ENCODE data around the gene TCIRG1. TPM values are rescaled to one million over a fixed set of nuclear protein-coding genes. Genes with fewer than 3 reads are reported as not detected.
"Not testable (repeated sequence)": the region's sequence is repeated elsewhere in the genome, so short reads cannot be mapped to it uniquely, and the experiment has no call there.

TCIRG1 gene
- total RNA-seq, 1 donor from 2014 or later = 10.7 TPM

GRCh38 chr11:67993821-67994220, 45.0 kb upstream of the TCIRG1 start:
- H3K27me3 ChIP-seq = peaks cover 16% of the 10 kb centered on the region
- not testable (repeated sequence) for H3K9ac ChIP-seq; H3K4me1 ChIP-seq; H3K9me3 ChIP-seq (ENCODE audit: low read depth); H2AFZ ChIP-seq (replicated peaks); H3K4me3 ChIP-seq; H3K36me3 ChIP-seq; H3K9me3 Mint-ChIP-seq; H3K36me3 Mint-ChIP-seq; H4K20me1 ChIP-seq (ENCODE audit: low read depth); H3K4me2 ChIP-seq; H3K27ac ChIP-seq; H3K4me3 Mint-ChIP-seq; H3F3A ChIP-seq (ENCODE audit: low read depth); H3K27ac Mint-ChIP-seq; H3K79me2 ChIP-seq (ENCODE audit: low read depth)
- H3K4me1 Mint-ChIP-seq = peaks cover 14% of the 10 kb centered on the region
- DNase-seq (ENCODE audit: low spot score) = peak; percentile 56
- H3K27me3 Mint-ChIP-seq (ENCODE audit: insufficient read depth, low read depth) = peaks cover 26% of the 10 kb centered on the region
- peak; percentile 65 for TF ChIP-seq CTCF (IDR thresholded peaks at IDR 0.05)

DNA sequence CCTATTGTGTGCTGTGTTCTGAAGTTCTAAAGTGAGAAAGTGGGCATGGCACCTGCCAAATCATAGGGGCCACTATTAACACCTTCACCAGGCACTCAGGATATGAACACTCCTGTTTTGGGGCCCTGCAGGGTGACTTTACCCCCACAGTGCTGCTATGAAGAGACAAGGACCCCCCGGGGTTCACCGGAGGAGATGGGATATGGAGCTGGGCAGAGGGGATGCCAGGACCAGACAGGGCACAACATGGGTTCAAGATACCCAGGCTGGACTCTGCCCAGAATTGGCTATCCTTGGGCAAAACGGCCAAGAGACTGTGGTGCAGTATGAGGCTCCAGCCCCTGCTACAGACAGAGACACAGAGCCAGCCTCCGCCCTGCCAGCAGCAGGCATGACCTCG, 44.4 kb upstream of the TCIRG1 start:
- not testable (repeated sequence) for H3K4me3 ChIP-seq; H3K9ac ChIP-seq; H3K27ac Mint-ChIP-seq; H3K4me1 ChIP-seq; H3F3A ChIP-seq (ENCODE audit: low read depth); H3K4me2 ChIP-seq; H3K36me3 Mint-ChIP-seq; DNase-seq (ENCODE audit: low spot score); H4K20me1 ChIP-seq (ENCODE audit: low read depth); H3K36me3 ChIP-seq; H3K9me3 Mint-ChIP-seq; H3K79me2 ChIP-seq (ENCODE audit: low read depth); H2AFZ ChIP-seq (replicated peaks); H3K27ac ChIP-seq; H3K9me3 ChIP-seq (ENCODE audit: low read depth)
- H3K27me3 ChIP-seq = peaks cover 16% of the 10 kb centered on the region
- peak overlapping the region; percentile 58 for H3K4me3 Mint-ChIP-seq
- peaks cover 27% of the 10 kb centered on the region for H3K27me3 Mint-ChIP-seq (ENCODE audit: insufficient read depth, low read depth)
- peaks cover 14% of the 10 kb centered on the region for H3K4me1 Mint-ChIP-seq

GRCh38 chr11:67995129-67995528, 43.7 kb upstream of the TCIRG1 start:
- H3F3A ChIP-seq (ENCODE audit: low read depth); H3K4me2 ChIP-seq; H4K20me1 ChIP-seq (ENCODE audit: low read depth); H2AFZ ChIP-seq (replicated peaks); H3K9me3 Mint-ChIP-seq; H3K36me3 ChIP-seq; H3K4me3 Mint-ChIP-seq; H3K9me3 ChIP-seq (ENCODE audit: low read depth); H3K79me2 ChIP-seq (ENCODE audit: low read depth); H3K9ac ChIP-seq; H3K4me1 ChIP-seq; H3K4me3 ChIP-seq; H3K27ac ChIP-seq; H3K36me3 Mint-ChIP-seq; H3K27ac Mint-ChIP-seq; DNase-seq (ENCODE audit: low spot score): not testable (repeated sequence)
- Mint-ChIP-seq H3K4me1 (peaks cover 19% of the 10 kb centered on the region), H3K27me3 (ENCODE audit: insufficient read depth, low read depth) (peaks cover 25% of the 10 kb centered on the region)
- H3K27me3 ChIP-seq = peaks cover 16% of the 10 kb centered on the region

GRCh38 chr11:67995579-67995978, 43.2 kb upstream of the TCIRG1 start:
- not testable (repeated sequence) for DNase-seq (ENCODE audit: low spot score); H3K9ac ChIP-seq; H3K4me1 ChIP-seq; H3K4me3 ChIP-seq; H3K79me2 ChIP-seq (ENCODE audit: low read depth); H3K4me3 Mint-ChIP-seq; H3K4me2 ChIP-seq; H3F3A ChIP-seq (ENCODE audit: low read depth); H3K9me3 Mint-ChIP-seq; H3K27ac ChIP-seq; H3K36me3 Mint-ChIP-seq; H4K20me1 ChIP-seq (ENCODE audit: low read depth); H3K27ac Mint-ChIP-seq; H3K9me3 ChIP-seq (ENCODE audit: low read depth); H2AFZ ChIP-seq (replicated peaks); H3K36me3 ChIP-seq
- H3K4me1 Mint-ChIP-seq = peaks cover 20% of the 10 kb centered on the region
- peaks cover 25% of the 10 kb centered on the region for H3K27me3 Mint-ChIP-seq (ENCODE audit: insufficient read depth, low read depth)
- H3K27me3 ChIP-seq = peaks cover 14% of the 10 kb centered on the region

- Histone ChIP-seq H4K20me1 (ENCODE audit: low read depth) (no peaks in the 10 kb centered on the region), H3K27ac (no peak overlapping the region), H3K4me1 (no peaks in the 10 kb centered on the region), H2AFZ (replicated peaks) (no peak overlapping the region), H3K4me3 (no peak overlapping the region), H3K4me2 (no peak overlapping the region), H3K9me3 (ENCODE audit: low read depth) (no peaks in the 10 kb centered on the region), H3K9ac (no peak overlapping the region), H3K27me3 (peaks cover 9% of the 10 kb centered on the region), H3F3A (ENCODE audit: low read depth) (peaks cover 1% of the 10 kb centered on the region), H3K36me3 (no peaks in the 10 kb centered on the region), H3K79me2 (ENCODE audit: low read depth) (no peaks in the 10 kb centered on the region)
- no peak overlapping the region for H3K27ac Mint-ChIP-seq
- TF ChIP-seq EZH2phosphoT487 (IDR thresholded peaks at IDR 0.05) (no peak), EZH2 (IDR thresholded peaks at IDR 0.05) (no peak), CTCF (IDR thresholded peaks at IDR 0.05) (no peak)
- no peak for DNase-seq (ENCODE audit: low spot score)
- no peaks in the 10 kb centered on the region for H3K36me3 Mint-ChIP-seq
- peaks cover 20% of the 10 kb centered on the region for H3K4me1 Mint-ChIP-seq
- peaks cover 26% of the 10 kb centered on the region for H3K27me3 Mint-ChIP-seq (ENCODE audit: insufficient read depth, low read depth)
- H3K9me3 Mint-ChIP-seq = no peaks in the 10 kb centered on the region
- H3K4me3 Mint-ChIP-seq = no peak overlapping the region
Measured at GRCh38 chr11:67996051-67996450, 42.8 kb upstream of the TCIRG1 start.

Data from neural progenitor cell (in vitro differentiated cells).